ENCODE measurements around the gene NT5E.
"Not testable (repeated sequence)": the region's sequence is repeated elsewhere in the genome, so short reads cannot be mapped to it uniquely, and the experiment has no call there.

Gene NT5E

DNA sequence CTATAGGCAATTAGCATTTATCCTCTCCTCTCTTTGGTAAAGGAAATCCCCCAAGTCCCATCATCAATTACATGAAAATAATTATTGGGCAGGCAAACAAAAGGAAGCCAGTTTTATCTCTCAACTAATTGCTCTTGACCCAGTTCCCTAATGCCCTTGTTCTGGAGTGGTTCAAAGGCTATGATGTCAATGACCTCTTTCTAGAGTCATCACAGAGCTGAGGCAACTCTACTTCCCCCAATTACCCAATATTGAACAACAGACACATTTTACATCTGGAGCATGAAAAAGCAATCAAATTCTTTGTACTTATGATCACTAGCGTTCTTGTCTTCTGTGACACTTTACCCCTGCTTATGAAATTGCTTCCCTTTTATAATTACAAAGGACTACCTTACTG lies 43.5 kb downstream of the NT5E start:
- no peak for DNase-seq (ENCODE audit: low spot score)

DNA sequence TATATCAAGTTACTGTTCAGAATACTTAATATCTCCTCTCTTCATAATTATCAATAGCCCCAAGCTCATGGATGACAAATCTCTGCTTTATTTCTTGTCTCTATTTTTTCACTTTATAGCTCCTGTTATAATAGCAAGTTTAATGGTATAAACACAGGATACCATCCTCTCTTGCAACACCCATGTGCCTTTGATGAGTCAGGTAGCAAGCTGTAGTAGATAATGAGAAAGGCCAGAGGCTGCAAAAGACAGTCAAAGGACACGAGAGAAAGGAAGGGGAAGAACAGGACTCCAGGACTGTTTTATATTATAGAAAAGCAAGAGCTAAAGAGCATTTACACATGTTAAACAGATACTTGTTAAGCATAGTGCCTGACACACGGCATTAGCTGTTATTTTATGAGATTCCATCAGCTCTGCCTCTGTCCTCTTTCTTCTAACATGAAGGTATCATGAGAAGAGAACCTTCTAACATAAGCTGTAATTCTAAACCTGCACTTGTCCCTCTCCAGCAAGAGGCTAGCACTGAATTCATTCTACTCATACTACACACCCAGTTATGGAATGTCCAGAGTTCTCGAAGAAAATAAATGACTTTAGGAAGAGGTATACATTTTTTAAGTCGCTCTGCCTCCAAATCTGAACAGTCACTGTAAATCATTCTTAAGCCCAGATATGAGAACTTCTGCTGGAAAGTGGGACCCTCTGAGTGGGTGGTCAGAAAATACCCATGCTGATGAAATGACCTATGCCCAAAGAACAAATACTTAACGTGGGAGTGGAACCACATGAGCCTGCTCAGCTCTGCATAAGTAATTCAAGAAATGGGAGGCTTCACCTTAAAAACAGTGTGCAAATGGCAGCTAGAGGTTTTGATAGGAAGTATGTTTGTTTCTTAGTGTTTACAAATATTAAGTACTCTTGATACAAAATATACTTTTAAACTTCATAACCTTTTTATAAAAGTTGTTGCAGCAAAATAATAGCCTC lies 45.0 kb downstream of the NT5E start:
- DNase-seq (ENCODE audit: low spot score) = no peak

DNA sequence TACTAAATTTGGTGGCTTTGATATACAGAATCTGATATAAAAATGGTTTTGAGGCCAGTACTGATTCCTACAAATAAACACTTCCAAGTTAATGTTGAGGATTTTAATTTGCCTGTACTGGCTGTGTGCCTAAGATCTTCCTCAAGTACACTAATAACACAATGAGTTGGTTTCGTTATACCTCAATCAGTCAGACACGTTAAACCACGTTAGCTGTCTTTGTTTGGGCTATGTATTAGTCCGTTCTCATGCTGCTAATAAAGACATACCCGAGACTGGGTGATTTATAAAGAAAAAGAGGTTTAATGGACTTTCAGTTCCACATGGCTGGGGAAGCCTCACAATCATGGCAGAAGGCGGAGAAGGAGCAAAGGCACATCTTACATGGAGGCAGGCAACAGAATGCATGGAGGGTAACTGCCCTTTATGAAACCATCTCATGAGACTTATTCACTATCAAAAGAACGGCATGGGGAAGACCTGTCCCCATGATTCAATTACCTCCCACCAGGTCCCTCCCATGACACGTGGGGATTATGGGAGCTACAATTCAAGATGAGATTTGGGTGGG lies 46.2 kb downstream of the NT5E start:
- no peak for DNase-seq (ENCODE audit: low spot score)

DNA sequence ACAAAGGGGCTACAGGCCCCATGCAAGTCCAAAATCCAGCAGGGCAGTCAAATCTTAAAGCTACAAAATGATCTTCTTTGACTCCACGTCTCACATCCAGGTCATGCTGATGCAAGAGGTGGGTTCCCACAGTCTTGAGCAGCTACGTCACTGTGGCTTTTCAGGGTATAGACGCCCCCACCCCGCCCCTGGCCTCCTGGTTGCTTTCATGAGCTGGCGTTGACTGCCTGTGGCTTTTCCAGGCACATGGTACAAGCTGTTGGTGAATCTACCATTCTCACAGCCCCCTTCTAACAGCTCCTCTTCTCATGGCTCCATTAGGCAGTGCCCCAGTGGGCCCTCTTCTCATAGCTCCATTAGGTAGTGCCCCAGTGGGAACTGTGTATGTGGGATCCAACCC lies 47.0 kb downstream of the NT5E start:
- no peak for DNase-seq (ENCODE audit: low spot score)

DNA sequence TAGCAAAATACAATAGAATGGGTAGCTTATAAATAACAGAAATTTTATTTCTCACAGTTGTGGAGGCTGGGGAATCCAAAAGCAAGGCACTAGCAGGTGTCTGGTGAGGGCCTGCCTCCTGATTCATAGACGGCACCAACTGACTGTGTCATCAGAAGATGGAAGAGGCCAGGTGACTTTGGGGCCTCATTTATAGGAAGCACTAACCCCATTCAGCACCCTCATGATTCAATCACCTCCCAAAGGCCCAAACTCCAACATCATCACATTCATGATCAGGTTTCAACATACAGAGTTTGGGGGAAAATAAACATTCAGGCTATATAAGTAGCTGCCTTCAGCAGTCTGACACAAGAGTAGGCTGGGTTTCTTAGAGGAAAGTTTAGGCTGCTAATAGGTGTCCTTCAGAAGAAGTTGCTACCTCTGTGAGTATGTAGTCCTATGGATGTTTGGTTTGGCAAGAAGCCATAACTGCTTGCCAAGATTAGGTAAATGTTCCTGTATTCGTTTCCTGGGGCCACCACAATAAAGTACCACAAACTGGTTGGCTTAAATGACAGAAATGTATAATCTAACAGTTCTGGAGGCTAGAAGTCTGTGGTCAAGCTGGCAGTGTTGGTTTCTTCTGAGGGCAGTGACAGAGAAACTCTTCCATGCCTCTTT lies 48.8 kb downstream of the NT5E start:
- DNase-seq (ENCODE audit: low spot score) = no peak

DNA sequence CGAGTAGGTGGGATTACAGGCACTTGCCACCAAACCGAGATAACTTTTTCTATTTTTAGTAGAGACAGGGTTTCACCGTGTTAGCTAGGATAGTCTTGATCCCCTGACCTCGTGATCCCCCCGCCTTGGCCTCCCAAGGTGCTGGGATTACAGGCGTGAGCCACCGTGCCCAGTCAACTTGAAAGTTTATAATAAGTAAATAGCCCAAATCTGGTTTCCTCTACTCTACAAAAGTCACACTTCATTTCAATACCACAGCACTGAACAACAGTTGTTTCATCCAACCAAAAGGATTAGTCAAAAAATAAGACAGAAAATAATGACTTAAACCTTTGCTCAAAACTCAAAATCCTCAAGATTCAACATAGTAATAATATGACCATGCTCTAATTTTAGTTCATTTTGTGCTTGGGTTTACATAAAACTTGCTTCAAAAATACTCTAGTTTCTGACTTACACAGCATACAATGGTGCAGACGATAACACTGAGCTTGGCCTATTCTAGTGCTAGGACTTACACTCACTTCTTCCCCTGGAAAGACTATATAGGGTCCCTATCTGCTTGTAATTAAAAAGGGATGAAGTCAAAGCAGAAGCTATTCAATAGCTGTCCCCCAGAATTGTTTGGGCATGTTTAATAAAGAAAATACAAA lies 56.7 kb downstream of the NT5E start:
- DNase-seq (ENCODE audit: low spot score) = no peak

DNA sequence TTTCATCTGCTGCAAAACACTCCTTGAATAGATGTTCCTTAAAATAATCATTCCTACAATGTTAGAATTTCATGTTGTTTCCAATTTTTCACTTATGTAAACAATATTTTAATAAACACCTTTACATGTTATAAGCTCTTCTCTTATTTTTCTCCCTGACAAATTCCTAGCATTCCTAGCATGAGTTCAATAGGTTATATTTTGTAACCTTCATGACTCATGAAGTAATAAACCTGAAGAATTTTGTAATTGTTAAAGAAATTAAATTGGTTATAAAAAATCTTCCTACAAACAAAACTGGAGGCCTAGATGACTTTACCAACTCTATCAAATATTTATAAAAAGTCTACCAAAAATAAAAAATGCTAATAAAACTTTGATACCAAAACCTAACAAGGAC lies 66.3 kb downstream of the NT5E start:
- DNase-seq (ENCODE audit: low spot score) = no peak

DNA sequence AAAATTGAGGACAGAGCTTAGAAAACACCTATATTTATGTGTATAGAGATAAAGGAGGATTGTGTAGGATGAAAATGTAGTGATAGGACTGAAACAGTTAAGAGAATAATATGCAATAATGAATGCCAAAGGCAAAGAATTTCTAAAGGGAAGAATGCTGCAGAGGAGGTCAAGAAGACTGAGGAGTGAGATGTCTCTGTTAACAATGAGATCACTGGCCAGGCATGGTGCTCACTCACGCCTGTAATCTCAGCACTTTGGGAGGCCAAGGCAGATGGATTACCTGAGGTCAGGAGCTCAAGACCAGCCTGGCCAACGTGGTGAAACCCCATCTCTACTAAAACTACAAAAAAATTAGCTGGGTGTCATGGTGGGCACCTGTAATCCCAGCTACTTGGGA lies 74.4 kb downstream of the NT5E start:
- not testable (repeated sequence) for DNase-seq (ENCODE audit: low spot score)

DNA sequence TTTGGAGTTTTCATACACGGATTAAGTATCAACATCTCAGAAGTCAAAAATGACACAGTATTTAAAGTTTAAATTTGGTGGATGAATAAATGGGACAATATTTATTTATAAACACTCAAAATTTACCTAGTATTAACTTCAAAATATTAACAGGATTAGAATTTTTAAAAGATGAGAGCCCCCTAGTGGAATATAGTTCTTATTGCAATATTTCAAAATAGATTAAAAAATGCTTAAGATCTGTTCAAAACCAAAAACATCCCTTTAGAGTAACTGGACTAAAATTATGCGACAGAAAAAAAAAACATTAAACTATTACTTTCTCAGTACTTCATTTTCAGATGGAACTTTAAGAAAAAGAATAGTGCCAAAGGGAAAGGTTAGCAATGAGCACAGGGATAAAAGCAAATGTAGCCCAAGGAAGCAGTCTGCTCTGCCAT lies 87.2 kb downstream of the NT5E start:
- no peak for DNase-seq (ENCODE audit: low spot score)

DNA sequence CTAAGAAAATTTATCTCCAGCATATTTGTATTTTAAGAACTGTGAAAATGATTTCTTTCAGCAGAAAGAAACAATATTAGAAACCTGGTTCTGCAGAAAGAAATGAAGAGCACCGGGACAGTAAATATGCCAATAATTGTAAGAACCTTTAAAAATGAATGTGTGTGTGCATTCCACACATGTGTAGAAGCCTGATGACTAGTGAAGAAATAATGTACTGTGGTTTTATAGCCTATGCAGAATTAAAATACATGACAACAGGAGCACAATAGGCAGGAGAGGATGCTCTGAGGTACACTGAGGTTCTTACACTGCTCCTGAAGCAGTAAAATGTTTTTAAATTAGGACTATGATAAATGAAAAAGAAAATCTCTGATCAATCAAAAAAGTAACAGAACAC lies 94.9 kb downstream of the NT5E start:
- DNase-seq (ENCODE audit: low spot score) = no peak
